Neural crest cell (in vitro differentiated cells): Measurements from ENCODE around the gene SMIM27. TPM values are rescaled to one million over a fixed set of nuclear protein-coding genes. Genes with fewer than 3 reads are reported as not detected.
"Not testable (repeated sequence)": the region's sequence is repeated elsewhere in the genome, so short reads cannot be mapped to it uniquely, and the experiment has no call there.

Experiments
- DNase-seq: peaks from one replicate; pipeline ENCODE4 v3.0.0; 2021; ENCODE audit warnings: low read depth, mixed read lengths, low spot score
- H3K27ac Mint-ChIP-seq: one replicate; pipeline ENCODE4 v1.8.0; 2021; ENCODE audit warnings: mild to moderate bottlenecking, mixed read lengths; ENCODE audit not compliant: unreplicated experiment
- H3K27me3 Mint-ChIP-seq: 2 replicates; pipeline ENCODE4 v1.8.0; 2021; ENCODE audit warnings: low read depth, mild to moderate bottlenecking, mixed read lengths
- H3K36me3 Mint-ChIP-seq: 2 replicates; pipeline ENCODE4 v1.8.0; 2021; ENCODE audit warnings: low read depth, mild to moderate bottlenecking, mixed read lengths
- H3K4me1 Mint-ChIP-seq: 2 replicates; pipeline ENCODE4 v1.8.0; 2021; ENCODE audit warnings: mixed read lengths
- H3K4me3 Mint-ChIP-seq: one replicate; pipeline ENCODE4 v1.8.0; 2021; ENCODE audit warnings: mild to moderate bottlenecking, mixed read lengths
- H3K9me3 Mint-ChIP-seq: 2 replicates; pipeline ENCODE4 v1.8.0; 2021; ENCODE audit warnings: mixed read lengths
- total RNA-seq: library from RNA; stranded (reverse); gene quantifications from 2 replicates; pipeline ENCODE4 v1.2.1, GENCODE V29; 2021
- TF ChIP-seq, protein P1 (sequence below): fragments of 200-600 bp; sonication (generic); conservative IDR thresholded peaks from 2 replicates; pipeline ENCODE4 v1.5.0; 2021; ENCODE audit warnings: antibody characterized with exemption, mild to moderate bottlenecking

Gene SMIM27
- total RNA-seq, 1 donor from 2014 or later = 10.2 TPM

DNA sequence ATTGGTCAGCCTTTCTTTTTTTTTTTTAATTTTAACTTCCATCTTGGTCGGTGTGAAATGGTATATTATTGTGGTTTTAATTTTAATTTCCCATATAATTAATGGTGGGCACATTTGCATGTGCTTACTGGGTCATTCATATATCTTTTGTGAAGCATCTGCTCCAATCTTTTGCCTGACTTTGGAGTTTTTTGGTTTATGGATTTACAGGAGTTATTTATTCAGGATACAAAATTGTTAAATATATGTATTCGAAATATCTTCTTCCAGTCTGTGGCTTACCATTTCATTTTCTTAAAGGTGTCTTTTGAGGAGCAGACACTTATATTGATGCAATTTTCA, 25.4 kb upstream of the SMIM27 start:
- DNase-seq = no peak
- H3K9me3 Mint-ChIP-seq = peaks cover 10% of the 10 kb centered on the region
- H3K27me3 Mint-ChIP-seq = no peaks in the 10 kb centered on the region
- TF ChIP-seq, protein P1, sequence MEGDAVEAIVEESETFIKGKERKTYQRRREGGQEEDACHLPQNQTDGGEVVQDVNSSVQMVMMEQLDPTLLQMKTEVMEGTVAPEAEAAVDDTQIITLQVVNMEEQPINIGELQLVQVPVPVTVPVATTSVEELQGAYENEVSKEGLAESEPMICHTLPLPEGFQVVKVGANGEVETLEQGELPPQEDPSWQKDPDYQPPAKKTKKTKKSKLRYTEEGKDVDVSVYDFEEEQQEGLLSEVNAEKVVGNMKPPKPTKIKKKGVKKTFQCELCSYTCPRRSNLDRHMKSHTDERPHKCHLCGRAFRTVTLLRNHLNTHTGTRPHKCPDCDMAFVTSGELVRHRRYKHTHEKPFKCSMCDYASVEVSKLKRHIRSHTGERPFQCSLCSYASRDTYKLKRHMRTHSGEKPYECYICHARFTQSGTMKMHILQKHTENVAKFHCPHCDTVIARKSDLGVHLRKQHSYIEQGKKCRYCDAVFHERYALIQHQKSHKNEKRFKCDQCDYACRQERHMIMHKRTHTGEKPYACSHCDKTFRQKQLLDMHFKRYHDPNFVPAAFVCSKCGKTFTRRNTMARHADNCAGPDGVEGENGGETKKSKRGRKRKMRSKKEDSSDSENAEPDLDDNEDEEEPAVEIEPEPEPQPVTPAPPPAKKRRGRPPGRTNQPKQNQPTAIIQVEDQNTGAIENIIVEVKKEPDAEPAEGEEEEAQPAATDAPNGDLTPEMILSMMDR = no peak
- H3K27ac Mint-ChIP-seq = no peak overlapping the region
- peaks cover 23% of the 10 kb centered on the region for H3K4me1 Mint-ChIP-seq
- peak overlapping the region; percentile 90 for H3K4me3 Mint-ChIP-seq
- peaks cover 27% of the 10 kb centered on the region for H3K36me3 Mint-ChIP-seq

DNA sequence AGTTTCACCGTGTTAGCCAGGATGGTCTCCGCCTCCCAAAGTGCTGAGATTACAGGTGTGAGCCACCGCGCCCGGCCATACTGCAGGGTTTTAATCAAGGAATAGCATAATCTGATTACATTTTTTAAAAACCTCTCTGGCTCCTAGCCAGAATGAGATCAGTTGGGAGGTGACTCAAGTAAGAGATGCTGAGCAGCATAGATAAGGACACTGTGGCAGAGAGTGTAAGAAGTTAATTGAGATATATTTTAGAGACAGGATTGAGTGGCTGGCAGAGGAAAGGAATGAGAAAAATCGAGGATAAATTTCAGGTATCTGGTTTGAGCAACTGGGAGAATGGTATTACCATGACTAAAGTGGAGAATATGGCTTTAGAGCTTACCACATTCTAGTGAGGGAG, 18.8 kb upstream of the SMIM27 start:
- no peak overlapping the region for H3K27ac Mint-ChIP-seq
- H3K27me3 Mint-ChIP-seq = no peaks in the 10 kb centered on the region
- H3K9me3 Mint-ChIP-seq = no peaks in the 10 kb centered on the region

DNA sequence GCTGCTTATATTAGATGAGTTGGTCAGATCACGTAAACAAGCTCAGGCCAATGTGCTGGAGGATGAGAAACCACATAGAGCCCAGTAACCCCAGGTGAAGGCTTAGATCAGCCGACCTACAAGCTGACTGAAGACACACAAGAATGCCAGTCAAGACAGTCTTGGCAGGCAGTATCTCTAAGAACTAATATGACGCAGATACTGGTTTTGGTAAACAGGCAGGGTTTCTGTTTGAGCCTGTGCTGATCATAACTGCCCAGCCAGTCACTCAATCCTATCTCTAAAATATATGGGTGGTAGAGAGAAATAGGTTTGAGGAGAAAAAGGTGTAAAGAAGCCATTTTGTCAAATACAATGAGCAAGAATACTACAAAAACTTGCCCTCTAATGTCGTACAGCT, 18.3 kb upstream of the SMIM27 start:
- H3K36me3 Mint-ChIP-seq = peaks cover 21% of the 10 kb centered on the region
- no peaks in the 10 kb centered on the region for H3K9me3 Mint-ChIP-seq
- H3K27ac Mint-ChIP-seq = no peak overlapping the region
- TF ChIP-seq, protein P1 = no peak
- no peak for DNase-seq
- H3K4me3 Mint-ChIP-seq = no peak overlapping the region
- no peaks in the 10 kb centered on the region for H3K4me1 Mint-ChIP-seq
- no peaks in the 10 kb centered on the region for H3K27me3 Mint-ChIP-seq

More for the DNA sequence above, 18.8 kb upstream of the SMIM27 start:
- Mint-ChIP-seq H3K4me1 (no peaks in the 10 kb centered on the region), H3K4me3 (no peak overlapping the region), H3K36me3 (peaks cover 21% of the 10 kb centered on the region)
- DNase-seq = no peak
- TF ChIP-seq, protein P1 = no peak

DNA sequence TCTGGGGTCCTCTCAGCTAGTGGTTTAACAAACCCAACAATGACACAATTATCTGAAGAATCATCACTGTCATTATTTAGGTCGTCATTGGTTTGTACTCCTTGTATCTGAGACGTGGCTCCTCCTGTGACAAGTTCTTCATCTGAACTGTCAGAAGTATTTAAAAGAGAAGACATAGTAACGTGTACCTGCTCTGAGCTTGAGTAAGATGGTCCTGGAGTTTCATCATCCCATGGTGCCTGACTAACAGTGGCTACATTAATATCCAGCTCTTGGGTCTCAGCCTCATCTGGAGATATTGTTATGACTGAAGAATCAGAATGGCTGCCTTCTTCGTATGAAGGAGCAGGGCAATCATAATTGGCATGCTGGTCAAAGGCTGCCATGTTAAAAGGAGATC, 9.1 kb upstream of the SMIM27 start:
- H3K4me3 Mint-ChIP-seq = no peak overlapping the region
- peaks cover 21% of the 10 kb centered on the region for H3K36me3 Mint-ChIP-seq
- H3K9me3 Mint-ChIP-seq = no peaks in the 10 kb centered on the region
- TF ChIP-seq, protein P1 = no peak
- DNase-seq = no peak
- no peaks in the 10 kb centered on the region for H3K4me1 Mint-ChIP-seq
- no peak overlapping the region for H3K27ac Mint-ChIP-seq
- no peaks in the 10 kb centered on the region for H3K27me3 Mint-ChIP-seq

DNA sequence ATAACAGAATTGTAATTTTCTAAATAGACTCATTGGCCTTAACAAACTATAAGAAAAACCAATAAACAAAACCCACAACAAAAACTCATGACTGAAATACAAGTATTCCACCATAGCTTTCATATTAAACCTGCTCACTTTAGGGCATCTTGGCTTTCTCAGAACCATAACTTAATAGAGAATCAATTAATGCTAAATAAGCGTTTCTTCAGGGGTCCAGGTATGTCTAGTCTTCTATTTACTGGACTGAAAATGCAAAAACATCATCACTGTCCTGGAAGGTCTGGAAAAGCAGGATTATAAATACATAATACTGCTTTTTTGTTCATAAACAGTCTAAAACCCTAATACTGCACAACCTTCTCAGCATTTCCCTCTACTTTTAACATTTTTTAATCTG, 6.2 kb upstream of the SMIM27 start:
- Mint-ChIP-seq H3K27ac (no peak overlapping the region), H3K4me1 (peaks cover 22% of the 10 kb centered on the region), H3K4me3 (no peak overlapping the region), H3K36me3 (peaks cover 28% of the 10 kb centered on the region), H3K9me3 (no peaks in the 10 kb centered on the region), H3K27me3 (no peaks in the 10 kb centered on the region)
- DNase-seq = no peak
- TF ChIP-seq, protein P1 = no peak

DNA sequence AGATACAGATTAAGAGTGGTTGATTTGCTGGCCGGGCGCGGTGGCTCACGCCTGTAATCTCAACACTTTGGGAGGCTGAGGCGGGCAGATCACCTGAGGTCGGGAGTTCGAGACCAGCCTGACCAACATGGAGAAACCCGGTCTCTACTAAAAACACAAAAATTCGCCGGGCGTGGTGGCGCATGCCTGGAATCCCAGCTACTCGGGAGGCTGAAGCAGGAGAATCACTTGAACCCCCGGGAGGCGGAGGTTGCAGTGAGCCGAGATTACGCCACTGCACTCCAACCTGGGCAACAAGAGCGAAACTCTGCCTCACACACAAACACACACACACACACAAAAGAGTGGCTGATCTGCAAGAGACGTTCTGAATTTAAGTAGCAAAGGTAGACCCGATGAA, 3.9 kb upstream of the SMIM27 start:
- H3K9me3 Mint-ChIP-seq, DNase-seq, H3K27ac Mint-ChIP-seq, H3K27me3 Mint-ChIP-seq: not testable (repeated sequence)
- peak overlapping the region; percentile 31 for H3K4me3 Mint-ChIP-seq
- H3K4me1 Mint-ChIP-seq = peaks cover 29% of the 10 kb centered on the region
- peaks cover 13% of the 10 kb centered on the region for H3K36me3 Mint-ChIP-seq
